ENCODE measurements around the gene STT3B. TPM values are rescaled to one million over a fixed set of nuclear protein-coding genes. Genes with fewer than 3 reads are reported as not detected.
A peak's percentile ranks its signal among the peaks of the same experiment; 100 is the strongest.

The STT3B gene
- total and polyA plus RNA-seq, 2 of the 13 experiments (the other 11 are each of a cell fraction or from before 2014, with no cell fraction given): 85.0 to 205 TPM

DNA sequence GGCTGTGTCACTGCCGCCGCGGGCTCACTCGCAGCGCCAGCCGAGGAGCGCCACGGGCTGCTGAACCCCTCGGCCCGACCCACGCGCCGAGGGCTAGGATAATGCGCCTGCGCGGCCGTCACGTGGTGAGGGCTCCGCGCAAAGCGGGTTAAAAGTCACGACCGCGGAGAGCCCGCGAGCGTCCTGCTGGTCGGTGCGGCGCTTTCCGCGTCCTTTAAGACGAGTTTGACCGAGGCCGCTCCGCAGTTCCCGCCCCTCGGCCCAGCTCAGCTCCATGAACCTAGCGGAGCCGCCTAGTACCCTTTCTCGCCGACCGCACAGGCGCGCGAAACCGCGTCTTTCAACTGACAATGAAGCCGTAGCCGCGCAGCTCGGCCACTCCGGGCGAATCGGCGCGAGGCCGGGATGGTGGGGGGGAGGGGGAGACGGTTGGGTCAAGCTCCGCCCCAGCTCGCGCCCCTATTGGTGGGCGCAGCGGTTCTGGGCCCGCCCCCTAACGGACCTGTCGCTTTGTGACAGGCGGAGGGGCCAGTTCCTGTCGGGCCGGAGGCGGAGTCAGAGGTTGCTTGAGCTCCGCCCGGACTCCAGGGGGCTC lies 636 bp upstream of the STT3B start (continued):
- TF ChIP-seq ZNF260 (CRISPR knock-in tag; IDR thresholded peaks at IDR 0.05; ENCODE audit: borderline replicate concordance, low read depth) (no peak), ZFYVE20 (CRISPR knock-in tag; IDR thresholded peaks at IDR 0.05; ENCODE audit: borderline replicate concordance, low read depth) (peak; percentile 86; the same call in 1 of the 2 replicates), TOPORS (CRISPR knock-in tag; IDR thresholded peaks at IDR 0.05) (peak; percentile 98), ZNF451 (CRISPR knock-in tag; IDR thresholded peaks at IDR 0.05) (peak; percentile 57), KLF9 (CRISPR knock-in tag; IDR thresholded peaks at IDR 0.05; ENCODE audit: low read depth) (peak; percentile 75; the same call in 1 of the 2 replicates), DPF2 (CRISPR knock-in tag; IDR thresholded peaks at IDR 0.05; ENCODE audit: borderline replicate concordance, low read depth) (no peak), NCOR1 (IDR thresholded peaks at IDR 0.05; ENCODE audit: borderline replicate concordance, low read length) (no peak), MTF1 (CRISPR knock-in tag; IDR thresholded peaks at IDR 0.05) (no peak)
- TF ChIP-seq, protein P1, sequence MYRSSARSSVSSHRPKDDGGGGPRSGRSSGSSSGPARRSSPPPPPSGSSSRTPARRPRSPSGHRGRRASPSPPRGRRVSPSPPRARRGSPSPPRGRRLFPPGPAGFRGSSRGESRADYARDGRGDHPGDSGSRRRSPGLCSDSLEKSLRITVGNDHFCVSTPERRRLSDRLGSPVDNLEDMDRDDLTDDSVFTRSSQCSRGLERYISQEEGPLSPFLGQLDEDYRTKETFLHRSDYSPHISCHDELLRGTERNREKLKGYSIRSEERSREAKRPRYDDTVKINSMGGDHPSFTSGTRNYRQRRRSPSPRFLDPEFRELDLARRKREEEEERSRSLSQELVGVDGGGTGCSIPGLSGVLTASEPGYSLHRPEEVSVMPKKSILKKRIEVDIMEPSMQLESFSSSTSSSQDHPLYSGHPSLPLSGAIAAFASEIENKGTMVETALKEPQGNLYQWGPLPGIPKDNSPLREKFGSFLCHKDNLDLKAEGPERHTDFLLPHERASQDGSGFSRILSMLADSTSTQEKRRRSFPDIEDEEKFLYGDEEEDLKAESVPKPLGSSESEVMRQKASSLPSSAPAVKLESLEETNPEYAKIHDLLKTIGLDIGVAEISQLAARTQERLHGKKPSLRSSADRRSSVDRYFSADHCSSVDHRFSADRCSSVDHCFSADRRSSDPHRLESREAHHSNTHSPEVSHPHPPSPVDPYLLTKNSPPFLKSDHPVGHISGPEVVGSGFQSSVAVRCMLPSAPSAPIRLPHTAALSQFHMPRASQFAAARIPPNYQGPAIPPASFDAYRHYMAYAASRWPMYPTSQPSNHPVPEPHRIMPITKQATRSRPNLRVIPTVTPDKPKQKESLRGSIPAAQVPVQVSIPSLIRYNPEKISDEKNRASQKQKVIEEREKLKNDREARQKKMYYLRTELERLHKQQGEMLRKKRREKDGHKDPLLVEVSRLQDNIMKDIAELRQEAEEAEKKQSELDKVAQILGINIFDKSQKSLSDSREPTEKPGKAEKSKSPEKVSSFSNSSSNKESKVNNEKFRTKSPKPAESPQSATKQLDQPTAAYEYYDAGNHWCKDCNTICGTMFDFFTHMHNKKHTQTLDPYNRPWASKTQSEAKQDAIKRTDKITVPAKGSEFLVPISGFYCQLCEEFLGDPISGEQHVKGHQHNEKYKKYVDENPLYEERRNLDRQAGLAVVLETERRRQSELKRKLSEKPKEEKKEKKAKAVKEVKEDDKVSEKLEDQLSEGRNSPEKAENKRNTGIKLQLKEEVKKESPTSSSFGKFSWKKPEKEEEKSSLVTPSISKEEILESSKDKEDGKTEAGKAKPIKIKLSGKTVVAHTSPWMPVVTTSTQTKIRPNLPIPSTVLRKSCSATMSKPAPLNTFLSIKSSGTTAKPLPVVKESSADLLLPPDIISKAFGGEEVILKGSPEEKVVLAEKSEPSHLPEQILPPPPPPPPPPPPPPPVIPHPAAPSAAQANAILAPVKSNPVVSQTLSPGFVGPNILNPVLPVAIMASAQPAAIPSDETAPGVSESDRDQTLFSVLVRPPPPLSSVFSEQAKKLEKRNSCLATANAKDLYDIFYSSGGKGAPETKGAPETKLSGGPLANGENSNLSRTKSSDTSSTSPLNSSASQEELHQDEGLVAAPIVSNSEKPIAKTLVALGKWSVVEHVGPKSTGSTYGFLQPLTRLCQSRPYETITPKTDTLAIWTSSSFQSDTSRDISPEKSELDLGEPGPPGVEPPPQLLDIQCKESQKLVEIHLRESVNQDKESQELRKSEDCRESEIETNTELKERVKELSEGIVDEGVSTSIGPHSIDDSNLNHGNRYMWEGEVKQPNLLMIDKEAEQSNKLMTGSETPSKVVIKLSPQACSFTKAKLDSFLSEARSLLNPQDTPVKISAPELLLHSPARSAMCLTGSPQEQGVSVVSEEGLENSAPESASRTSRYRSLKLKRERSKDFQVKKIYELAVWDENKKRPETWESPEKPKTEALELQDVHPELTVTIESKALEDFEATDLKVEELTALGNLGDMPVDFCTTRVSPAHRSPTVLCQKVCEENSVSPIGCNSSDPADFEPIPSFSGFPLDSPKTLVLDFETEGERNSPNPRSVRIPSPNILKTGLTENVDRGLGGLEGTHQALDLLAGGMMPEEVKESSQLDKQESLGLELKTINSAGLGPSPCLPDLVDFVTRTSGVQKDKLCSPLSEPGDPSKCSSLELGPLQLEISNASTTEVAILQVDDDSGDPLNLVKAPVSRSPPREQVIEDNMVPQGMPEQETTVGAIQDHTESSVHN (CRISPR knock-in tag; IDR thresholded peaks at IDR 0.05): peak; percentile 28; the same call in 1 of the 2 replicates
- TF ChIP-seq, protein P2, sequence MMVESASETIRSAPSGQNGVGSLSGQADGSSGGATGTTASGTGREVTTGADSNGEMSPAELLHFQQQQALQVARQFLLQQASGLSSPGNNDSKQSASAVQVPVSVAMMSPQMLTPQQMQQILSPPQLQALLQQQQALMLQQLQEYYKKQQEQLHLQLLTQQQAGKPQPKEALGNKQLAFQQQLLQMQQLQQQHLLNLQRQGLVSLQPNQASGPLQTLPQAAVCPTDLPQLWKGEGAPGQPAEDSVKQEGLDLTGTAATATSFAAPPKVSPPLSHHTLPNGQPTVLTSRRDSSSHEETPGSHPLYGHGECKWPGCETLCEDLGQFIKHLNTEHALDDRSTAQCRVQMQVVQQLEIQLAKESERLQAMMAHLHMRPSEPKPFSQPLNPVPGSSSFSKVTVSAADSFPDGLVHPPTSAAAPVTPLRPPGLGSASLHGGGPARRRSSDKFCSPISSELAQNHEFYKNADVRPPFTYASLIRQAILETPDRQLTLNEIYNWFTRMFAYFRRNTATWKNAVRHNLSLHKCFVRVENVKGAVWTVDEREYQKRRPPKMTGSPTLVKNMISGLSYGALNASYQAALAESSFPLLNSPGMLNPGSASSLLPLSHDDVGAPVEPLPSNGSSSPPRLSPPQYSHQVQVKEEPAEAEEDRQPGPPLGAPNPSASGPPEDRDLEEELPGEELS (CRISPR knock-in tag; IDR thresholded peaks at IDR 0.05): peak; percentile 24; the same call in 1 of the 2 replicates
- TF ChIP-seq, protein P3, sequence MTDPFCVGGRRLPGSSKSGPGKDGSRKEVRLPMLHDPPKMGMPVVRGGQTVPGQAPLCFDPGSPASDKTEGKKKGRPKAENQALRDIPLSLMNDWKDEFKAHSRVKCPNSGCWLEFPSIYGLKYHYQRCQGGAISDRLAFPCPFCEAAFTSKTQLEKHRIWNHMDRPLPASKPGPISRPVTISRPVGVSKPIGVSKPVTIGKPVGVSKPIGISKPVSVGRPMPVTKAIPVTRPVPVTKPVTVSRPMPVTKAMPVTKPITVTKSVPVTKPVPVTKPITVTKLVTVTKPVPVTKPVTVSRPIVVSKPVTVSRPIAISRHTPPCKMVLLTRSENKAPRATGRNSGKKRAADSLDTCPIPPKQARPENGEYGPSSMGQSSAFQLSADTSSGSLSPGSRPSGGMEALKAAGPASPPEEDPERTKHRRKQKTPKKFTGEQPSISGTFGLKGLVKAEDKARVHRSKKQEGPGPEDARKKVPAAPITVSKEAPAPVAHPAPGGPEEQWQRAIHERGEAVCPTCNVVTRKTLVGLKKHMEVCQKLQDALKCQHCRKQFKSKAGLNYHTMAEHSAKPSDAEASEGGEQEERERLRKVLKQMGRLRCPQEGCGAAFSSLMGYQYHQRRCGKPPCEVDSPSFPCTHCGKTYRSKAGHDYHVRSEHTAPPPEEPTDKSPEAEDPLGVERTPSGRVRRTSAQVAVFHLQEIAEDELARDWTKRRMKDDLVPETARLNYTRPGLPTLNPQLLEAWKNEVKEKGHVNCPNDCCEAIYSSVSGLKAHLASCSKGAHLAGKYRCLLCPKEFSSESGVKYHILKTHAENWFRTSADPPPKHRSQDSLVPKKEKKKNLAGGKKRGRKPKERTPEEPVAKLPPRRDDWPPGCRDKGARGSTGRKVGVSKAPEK (CRISPR knock-in tag; IDR thresholded peaks at IDR 0.05; ENCODE audit: borderline replicate concordance): 0 out of 2 replicates have a peak, but pooled peaks have one; percentile 25
- TF ChIP-seq, protein P4, sequence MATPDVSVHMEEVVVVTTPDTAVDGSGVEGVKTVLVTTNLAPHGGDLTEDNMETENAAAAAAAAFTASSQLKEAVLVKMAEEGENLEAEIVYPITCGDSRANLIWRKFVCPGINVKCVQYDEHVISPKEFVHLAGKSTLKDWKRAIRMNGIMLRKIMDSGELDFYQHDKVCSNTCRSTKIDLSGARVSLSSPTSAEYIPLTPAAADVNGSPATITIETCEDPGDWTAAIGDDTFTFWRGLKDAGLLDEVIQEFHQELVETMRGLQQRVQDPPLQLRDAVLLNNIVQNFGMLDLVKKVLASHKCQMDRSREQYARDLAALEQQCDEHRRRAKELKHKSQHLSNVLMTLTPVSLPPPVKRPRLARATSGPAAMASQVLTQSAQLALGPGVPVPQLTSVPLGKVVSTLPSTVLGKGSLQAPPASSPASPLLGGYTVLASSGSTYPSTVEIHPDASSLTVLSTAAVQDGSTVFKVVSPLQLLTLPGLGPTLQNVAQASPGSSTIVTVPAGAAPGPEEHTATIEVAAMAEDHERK (CRISPR knock-in tag; IDR thresholded peaks at IDR 0.05; ENCODE audit: low read depth): no peak
- TF ChIP-seq, protein P5, sequence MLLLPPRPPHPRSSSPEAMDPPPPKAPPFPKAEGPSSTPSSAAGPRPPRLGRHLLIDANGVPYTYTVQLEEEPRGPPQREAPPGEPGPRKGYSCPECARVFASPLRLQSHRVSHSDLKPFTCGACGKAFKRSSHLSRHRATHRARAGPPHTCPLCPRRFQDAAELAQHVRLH (CRISPR knock-in tag; IDR thresholded peaks at IDR 0.05; ENCODE audit: borderline replicate concordance, low read depth): peak; percentile 94
